Glomerular endothelial cell (primary cell): ENCODE results near the gene APOBEC3F. TPM values are rescaled to one million over a fixed set of nuclear protein-coding genes. Genes with fewer than 3 reads are reported as not detected.
"Not testable (repeated sequence)": the region's sequence is repeated elsewhere in the genome, so short reads cannot be mapped to it uniquely, and the experiment has no call there.

Source experiments
- DNase-seq: peaks from one replicate; pipeline ENCODE4 v3.0.0-alpha.2; 2011; ENCODE audit warnings: low read depth, low spot score; ENCODE audit errors: extremely low read depth
- total RNA-seq: library from RNA; depleted of rRNA; stranded (reverse); fragments of >200 nt; gene quantifications from 2 replicates; pipeline ENCODE4 v1.2.3, GENCODE V29; 2015

The APOBEC3F gene
- total RNA-seq, 1 donor from 2014 or later = 11.4 TPM

- DNase-seq = no peak
These were observed 14.0 kb upstream of the APOBEC3F start for GRCh38 chr22:39026509-39027150.

- DNase-seq = no peak
These were observed 12.9 kb upstream of the APOBEC3F start for GRCh38 chr22:39027717-39028116.

DNA sequence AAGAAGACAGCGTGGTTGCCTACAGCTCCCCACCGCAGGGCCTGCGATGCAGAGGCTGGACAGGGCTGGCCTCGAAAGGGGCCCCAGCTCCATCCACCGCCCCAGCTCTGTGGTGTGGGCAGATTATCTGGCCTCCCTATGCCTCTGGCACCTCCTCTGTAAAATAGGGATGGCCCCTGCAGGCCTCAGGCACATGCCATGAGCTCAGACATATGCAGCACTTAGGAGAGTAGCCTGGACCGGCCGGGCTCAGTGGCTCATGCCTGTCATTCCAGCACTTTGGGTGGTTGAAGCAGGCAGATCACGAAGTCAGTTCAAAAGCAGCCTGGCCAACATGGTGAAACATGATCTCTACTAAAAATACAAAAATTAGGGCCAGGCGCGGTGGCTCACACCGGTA is 12.4 kb upstream of the APOBEC3F start:
- no peak for DNase-seq

DNA sequence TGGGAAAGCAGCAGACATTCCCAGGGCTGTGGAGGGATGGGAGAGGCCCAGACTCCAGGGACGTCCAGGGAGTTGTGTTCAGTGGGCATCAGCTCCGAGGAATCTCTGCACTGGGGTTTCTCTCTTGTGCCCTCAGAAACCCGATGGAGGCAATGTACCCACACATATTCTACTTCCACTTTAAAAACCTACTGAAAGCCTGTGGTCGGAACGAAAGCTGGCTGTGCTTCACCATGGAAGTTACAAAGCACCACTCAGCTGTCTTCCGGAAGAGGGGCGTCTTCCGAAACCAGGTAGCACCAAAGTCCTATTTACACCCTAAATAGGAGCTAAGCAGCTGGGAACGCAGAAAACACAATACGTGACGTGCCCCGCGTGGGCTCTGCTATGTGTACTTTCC is 11.4 kb upstream of the APOBEC3F start:
- DNase-seq = no peak

- DNase-seq = no peak
These were observed 10.0 kb upstream of the APOBEC3F start for GRCh38 chr22:39030705-39031104.

- DNase-seq = not testable (repeated sequence)
These were observed 9.0 kb upstream of the APOBEC3F start for GRCh38 chr22:39031434-39032295.

DNA sequence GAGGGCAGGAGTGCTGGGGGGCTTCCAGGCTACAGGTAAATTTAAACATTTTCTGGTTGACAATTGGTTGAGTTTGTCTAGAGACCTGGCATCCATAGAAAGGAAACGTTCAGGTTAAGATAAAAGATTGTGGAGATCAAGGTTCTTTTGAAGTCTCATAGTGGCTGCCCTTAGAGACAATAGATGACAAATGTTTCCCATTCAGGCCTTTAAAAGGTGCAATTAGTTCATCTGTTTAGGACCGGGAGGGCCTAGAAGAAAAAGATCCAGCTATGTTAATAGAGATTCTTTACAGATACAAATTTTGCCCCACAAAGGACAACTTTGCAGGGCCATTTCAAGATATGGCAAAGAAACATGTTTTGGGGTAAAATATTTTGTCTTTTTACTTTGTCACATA is 3.6 kb upstream of the APOBEC3F start:
- not testable (repeated sequence) for DNase-seq

- no peak for DNase-seq
These were observed 1.1 kb upstream of the APOBEC3F start for GRCh38 chr22:39039306-39040126.

DNA sequence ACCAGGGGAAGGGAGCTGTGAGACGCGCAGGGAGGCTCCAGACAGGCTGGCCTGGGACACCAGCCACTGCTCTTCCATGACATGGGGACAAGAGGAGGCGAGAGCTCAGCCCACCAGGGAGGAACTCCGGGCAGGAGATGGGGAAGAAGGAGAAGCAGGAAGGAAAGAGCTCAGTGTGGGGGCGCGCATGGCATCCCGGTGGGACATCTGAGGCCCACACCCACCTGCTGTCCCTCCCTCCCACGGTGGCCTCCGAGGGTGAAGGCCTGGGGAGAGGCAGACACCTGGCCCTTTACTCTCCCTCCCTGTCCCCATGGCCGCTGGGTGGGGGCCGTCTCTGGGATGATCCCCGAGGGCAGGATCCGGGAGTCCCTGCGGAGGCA is 518 bp upstream of the APOBEC3F start:
- not testable (repeated sequence) for DNase-seq

- no peak for DNase-seq
These were observed 1.2 kb downstream of the APOBEC3F start for GRCh38 chr22:39041908-39042307.

- not testable (repeated sequence) for DNase-seq
These were observed 2.4 kb downstream of the APOBEC3F start for GRCh38 chr22:39043063-39043462.

GRCh38 chr22:39045136-39045535 is 4.5 kb downstream of the APOBEC3F start:
- not testable (repeated sequence) for DNase-seq

GRCh38 chr22:39049486-39049885 is 8.8 kb downstream of the APOBEC3F start:
- DNase-seq = not testable (repeated sequence)

DNA sequence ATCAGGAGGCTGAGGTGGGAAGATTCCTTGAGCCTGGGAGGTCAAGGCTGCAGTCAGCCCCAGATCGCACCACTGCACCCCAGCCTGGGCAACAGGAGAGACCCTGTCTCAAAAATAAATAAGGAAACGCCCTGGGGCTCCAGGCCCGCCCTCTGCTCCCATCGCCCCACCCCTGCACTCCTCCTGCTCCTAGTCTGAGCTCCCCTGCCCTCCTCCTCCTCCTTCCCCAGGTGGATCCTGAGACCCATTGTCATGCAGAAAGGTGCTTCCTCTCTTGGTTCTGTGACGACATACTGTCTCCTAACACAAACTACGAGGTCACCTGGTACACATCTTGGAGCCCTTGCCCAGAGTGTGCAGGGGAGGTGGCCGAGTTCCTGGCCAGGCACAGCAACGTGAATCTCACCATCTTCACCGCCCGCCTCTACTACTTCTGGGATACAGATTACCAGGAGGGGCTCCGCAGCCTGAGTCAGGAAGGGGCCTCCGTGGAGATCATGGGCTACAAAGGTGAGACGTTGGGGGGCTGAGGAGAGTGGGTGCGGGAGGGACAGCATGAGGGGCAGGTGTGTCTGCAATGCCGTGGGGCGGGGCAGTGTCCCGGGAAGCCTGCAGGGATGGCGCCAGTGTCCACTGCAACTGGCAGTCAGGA is 11.3 kb downstream of the APOBEC3F start:
- not testable (repeated sequence) for DNase-seq

GRCh38 chr22:39055658-39056057 is 15.0 kb downstream of the APOBEC3F start:
- no peak for DNase-seq

DNA sequence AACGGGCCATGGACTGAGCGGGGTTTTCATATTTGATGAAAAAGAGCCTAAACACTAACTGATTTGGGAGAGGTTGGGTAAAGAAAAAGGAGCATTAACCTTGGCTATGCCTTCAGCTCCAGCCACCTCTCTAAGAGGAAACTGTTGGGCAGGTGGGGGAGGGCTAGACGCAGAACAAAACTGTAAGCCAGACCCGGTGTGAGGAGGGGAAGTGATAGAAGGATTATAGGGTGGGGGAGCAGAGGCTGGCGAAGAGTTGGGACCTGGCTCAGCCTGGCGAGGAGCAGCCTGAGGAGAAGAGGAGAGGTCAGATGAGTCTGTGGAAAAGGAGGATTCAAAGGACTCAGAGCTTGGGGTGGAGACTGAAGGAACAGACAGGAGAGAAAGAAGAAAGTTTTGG is 20.6 kb downstream of the APOBEC3F start:
- DNase-seq = not testable (repeated sequence)

DNA sequence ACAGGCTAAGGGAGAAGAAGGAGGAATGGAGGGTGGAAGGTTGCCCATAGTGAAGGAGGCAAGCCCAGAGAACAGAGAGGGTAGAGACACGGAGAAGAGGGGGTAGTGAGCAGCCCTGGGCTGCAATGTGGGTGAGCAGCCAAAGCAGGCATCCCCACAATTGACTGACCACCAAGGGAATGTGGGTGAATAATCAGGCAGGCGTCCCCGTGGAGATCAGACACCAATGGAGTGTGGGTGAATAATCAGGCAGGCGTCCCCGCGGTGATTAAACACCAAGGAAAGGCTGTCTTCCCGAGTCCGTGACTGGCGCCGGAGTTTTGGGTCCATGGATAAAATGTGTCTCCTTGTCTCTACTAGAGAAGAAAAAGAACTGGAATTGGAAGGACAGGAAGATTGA is 21.3 kb downstream of the APOBEC3F start:
- not testable (repeated sequence) for DNase-seq

- DNase-seq = not testable (repeated sequence)
These were observed 23.2 kb downstream of the APOBEC3F start for GRCh38 chr22:39063904-39064303.

DNA sequence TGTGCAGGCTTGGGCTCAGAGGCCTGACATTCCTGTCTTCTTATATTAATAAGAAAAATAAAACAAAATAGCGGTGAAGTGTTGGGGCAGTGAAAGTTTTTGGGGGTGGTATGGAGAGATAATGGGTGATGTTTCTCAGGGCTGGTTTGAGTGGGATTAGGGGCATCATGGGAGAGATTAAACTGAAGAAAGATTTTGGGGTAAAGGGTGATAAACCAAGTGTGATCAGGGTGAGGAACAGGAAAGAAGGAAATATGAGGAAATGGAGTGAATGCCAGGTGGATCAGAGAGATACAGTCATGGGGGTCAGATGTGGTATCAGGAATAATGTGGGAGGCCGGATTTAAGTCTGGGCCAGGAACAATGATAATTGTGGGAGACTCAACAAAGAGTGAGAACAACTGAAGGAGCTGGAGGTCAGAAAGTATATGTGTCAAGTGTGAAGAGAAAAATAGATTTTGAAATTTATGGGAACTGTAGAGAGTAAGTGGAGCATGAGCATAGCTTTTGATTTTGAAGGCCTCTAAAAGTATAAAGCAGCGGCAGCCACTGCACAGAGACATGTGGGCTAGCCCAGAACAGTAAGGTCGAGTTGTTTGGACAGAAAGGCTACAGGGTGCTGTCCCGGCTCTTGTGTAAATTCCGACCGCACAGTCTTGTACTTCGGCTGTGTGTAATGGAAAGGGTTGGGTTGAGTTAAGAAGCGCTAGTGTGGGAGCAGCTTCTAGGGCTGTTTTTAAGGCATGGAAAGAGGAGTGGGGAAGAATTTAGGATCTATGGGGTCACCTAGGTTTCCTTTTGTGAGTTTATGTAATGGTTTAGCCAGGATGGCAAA is 26.0 kb downstream of the APOBEC3F start:
- DNase-seq = not testable (repeated sequence)
